ENCODE results near the gene THRSP.

Gene THRSP

DNA sequence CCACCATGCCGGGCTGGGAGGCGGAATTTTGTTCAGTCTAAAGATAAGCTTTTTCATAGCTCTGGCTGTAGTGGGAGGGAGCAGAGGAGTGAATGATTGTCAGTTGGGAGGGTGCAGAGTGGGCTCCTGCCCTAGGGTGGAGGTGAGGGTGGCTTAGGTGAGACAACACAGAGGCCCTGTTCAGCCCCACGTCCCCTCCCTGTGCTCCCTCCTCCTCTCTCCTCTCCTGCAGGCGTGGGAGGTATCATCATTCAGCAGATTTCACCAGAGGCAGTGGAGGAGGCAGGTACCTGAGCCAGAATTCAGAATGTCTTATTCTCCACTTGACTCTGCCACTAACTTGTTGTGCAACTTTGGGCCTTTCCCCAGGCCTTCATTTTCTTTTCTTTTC lies 1.7 kb upstream of the THRSP start:
- Histone ChIP-seq H3K4me3 (ENCODE audit: control insufficient read depth in 1 of 7, extremely low read depth in 1 of 7, insufficient read depth in 4 of 7, low read depth in 2 of 7, low read length in 6 of 7) (no peak overlapping the region), H3K27ac (ENCODE audit: insufficient read depth in 1 of 2, low read depth in 1 of 2, low read length in 2 of 2, poor library complexity in 1 of 2, severe bottlenecking in 2 of 2) (no peak overlapping the region), H3K4me1 (ENCODE audit: control extremely low read depth in 1 of 4, control insufficient read depth in 4 of 4, insufficient read depth in 4 of 4, low read length in 3 of 4) (peaks cover 0 to 4% (median 0%) of the 10 kb centered on the region in 4 experiments), H3K27me3 (replicated peaks in 2 of 5; ENCODE audit: control insufficient read depth in 4 of 5, insufficient read depth in 5 of 5, low read length in 4 of 5) (no peaks in the 10 kb centered on the region), H3K36me3 (ENCODE audit: control insufficient read depth in 4 of 4, insufficient read depth in 4 of 4, low read length in 3 of 4) (no peaks in the 10 kb centered on the region), H3K9me3 (ENCODE audit: control extremely low read depth in 1 of 5, control insufficient read depth in 4 of 5, insufficient read depth in 2 of 5, low read depth in 1 of 5, low read length in 4 of 5) (no peaks in the 10 kb centered on the region)
- DNase-seq: no peak
- POLR2A ChIA-PET: no interaction called here
- CTCF ChIA-PET: interaction anchor here (1.9 kb wide), 1 partner anchor 11 kb away, joined by 4 read pairs; no protein-coding TSS in a partner anchor
- WGBS (ENCODE audit: insufficient coverage): 100% methylated on average over 2 of the region's 4 CpGs

GRCh38 chr11:78062671-78063070 lies 990 bp upstream of the THRSP start:
- H3K36me3 ChIP-seq (ENCODE audit: control insufficient read depth in 4 of 4, insufficient read depth in 4 of 4, low read length in 3 of 4): peaks cover 0 to 5% (median 2%) of the 10 kb centered on the region in 4 experiments
- no peak overlapping the region for H3K4me3 ChIP-seq (ENCODE audit: control insufficient read depth in 1 of 7, extremely low read depth in 1 of 7, insufficient read depth in 4 of 7, low read depth in 2 of 7, low read length in 6 of 7)
- no peak overlapping the region for H3K27ac ChIP-seq (ENCODE audit: insufficient read depth in 1 of 2, low read depth in 1 of 2, low read length in 2 of 2, poor library complexity in 1 of 2, severe bottlenecking in 2 of 2)
- H3K9me3 ChIP-seq (ENCODE audit: control extremely low read depth in 1 of 5, control insufficient read depth in 4 of 5, insufficient read depth in 2 of 5, low read depth in 1 of 5, low read length in 4 of 5): no peaks in the 10 kb centered on the region
- DNase-seq: no peak
- peaks cover 0 to 4% (median 0%) of the 10 kb centered on the region in 4 experiments for H3K4me1 ChIP-seq (ENCODE audit: control extremely low read depth in 1 of 4, control insufficient read depth in 4 of 4, insufficient read depth in 4 of 4, low read length in 3 of 4)
- no peaks in the 10 kb centered on the region for H3K27me3 ChIP-seq (replicated peaks in 2 of 5; ENCODE audit: control insufficient read depth in 4 of 5, insufficient read depth in 5 of 5, low read length in 4 of 5)
- ChIA-PET CTCF (interaction anchor here (0.6 to 1.9 kb wide), 3 partner anchors 11 to 28 kb away, joined by 3 to 4 read pairs (median 4); no protein-coding TSS in a partner anchor), POLR2A (no interaction called here)
- no CpG with 5 or more reads among the region's 2 CpGs for WGBS (ENCODE audit: insufficient coverage)

- H3K4me3 ChIP-seq (ENCODE audit: control insufficient read depth in 1 of 7, extremely low read depth in 1 of 7, insufficient read depth in 4 of 7, low read depth in 2 of 7, low read length in 6 of 7): no peak overlapping the region
- H3K9me3 ChIP-seq (ENCODE audit: control extremely low read depth in 1 of 5, control insufficient read depth in 4 of 5, insufficient read depth in 2 of 5, low read depth in 1 of 5, low read length in 4 of 5): no peaks in the 10 kb centered on the region
- H3K27me3 ChIP-seq (replicated peaks in 2 of 5; ENCODE audit: control insufficient read depth in 4 of 5, insufficient read depth in 5 of 5, low read length in 4 of 5): no peaks in the 10 kb centered on the region
- H3K27ac ChIP-seq (ENCODE audit: insufficient read depth in 1 of 2, low read depth in 1 of 2, low read length in 2 of 2, poor library complexity in 1 of 2, severe bottlenecking in 2 of 2): no peak overlapping the region
- peaks cover 0 to 4% (median 0%) of the 10 kb centered on the region in 4 experiments for H3K4me1 ChIP-seq (ENCODE audit: control extremely low read depth in 1 of 4, control insufficient read depth in 4 of 4, insufficient read depth in 4 of 4, low read length in 3 of 4)
- 100% methylated on average over 1 of the region's 2 CpGs for WGBS (ENCODE audit: insufficient coverage)
- H3K36me3 ChIP-seq (ENCODE audit: control insufficient read depth in 4 of 4, insufficient read depth in 4 of 4, low read length in 3 of 4): peaks cover 2 to 24% (median 13%) of the 10 kb centered on the region in 4 experiments
- ChIA-PET POLR2A (interaction anchor here (0.5 kb wide), 1 partner anchor 9 kb away, joined by 6 read pairs; no protein-coding TSS in a partner anchor), CTCF (interaction anchor here (1.2 kb wide), 1 partner anchor 17 kb away, joined by 5 read pairs; no protein-coding TSS in a partner anchor)
- DNase-seq: no peak
Observed at GRCh38 chr11:78065203-78065602, 1.5 kb downstream of the THRSP start.

- no CpG with 5 or more reads among the region's 2 CpGs for WGBS (ENCODE audit: insufficient coverage)
Observed at GRCh38 chr11:78066471-78066870, 2.8 kb downstream of the THRSP start.

DNA sequence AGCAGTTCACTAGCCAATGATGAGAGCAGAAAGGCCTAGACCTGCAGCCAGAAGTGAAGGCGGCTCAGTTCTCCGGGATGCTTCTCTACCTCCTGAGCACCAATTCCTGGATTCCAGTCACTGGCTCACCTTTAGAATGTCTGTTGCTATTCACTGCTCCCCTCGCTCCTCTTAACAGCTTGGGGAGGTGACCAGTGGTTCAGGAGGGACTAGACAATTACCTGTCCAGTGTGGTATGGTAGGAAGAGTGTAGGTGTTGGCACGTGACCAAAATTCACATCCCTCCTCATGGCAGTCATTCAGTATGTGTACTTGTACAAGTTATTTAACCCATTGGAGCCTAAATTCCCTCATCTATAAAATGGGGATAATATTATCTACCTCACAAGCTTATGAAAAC lies 4.0 kb downstream of the THRSP start:
- 58% methylated on average over 2 of the region's 4 CpGs for WGBS (ENCODE audit: insufficient coverage)
- ChIA-PET CTCF (interaction anchor here (1.2 kb wide), 1 partner anchor 10 kb away, joined by 3 read pairs; no protein-coding TSS in a partner anchor), POLR2A (no interaction called here)
- no peak for DNase-seq
- peaks cover 14 to 48% (median 29%) of the 10 kb centered on the region in 4 experiments for H3K36me3 ChIP-seq (ENCODE audit: control insufficient read depth in 4 of 4, insufficient read depth in 4 of 4, low read length in 3 of 4)
- no peaks in the 10 kb centered on the region for H3K9me3 ChIP-seq (ENCODE audit: control extremely low read depth in 1 of 5, control insufficient read depth in 4 of 5, insufficient read depth in 2 of 5, low read depth in 1 of 5, low read length in 4 of 5)
- no peak overlapping the region for H3K4me3 ChIP-seq (ENCODE audit: control insufficient read depth in 1 of 7, extremely low read depth in 1 of 7, insufficient read depth in 4 of 7, low read depth in 2 of 7, low read length in 6 of 7)
- no peaks in the 10 kb centered on the region for H3K4me1 ChIP-seq (ENCODE audit: control extremely low read depth in 1 of 4, control insufficient read depth in 4 of 4, insufficient read depth in 4 of 4, low read length in 3 of 4)
- no peak overlapping the region for H3K27ac ChIP-seq (ENCODE audit: insufficient read depth in 1 of 2, low read depth in 1 of 2, low read length in 2 of 2, poor library complexity in 1 of 2, severe bottlenecking in 2 of 2)
- H3K27me3 ChIP-seq (replicated peaks in 2 of 5; ENCODE audit: control insufficient read depth in 4 of 5, insufficient read depth in 5 of 5, low read length in 4 of 5): no peaks in the 10 kb centered on the region

More at GRCh38 chr11:78066471-78066870, 2.8 kb downstream of the THRSP start:
- Histone ChIP-seq H3K9me3 (ENCODE audit: control extremely low read depth in 1 of 5, control insufficient read depth in 4 of 5, insufficient read depth in 2 of 5, low read depth in 1 of 5, low read length in 4 of 5) (no peaks in the 10 kb centered on the region), H3K4me3 (ENCODE audit: control insufficient read depth in 1 of 7, extremely low read depth in 1 of 7, insufficient read depth in 4 of 7, low read depth in 2 of 7, low read length in 6 of 7) (no peak overlapping the region), H3K27ac (ENCODE audit: insufficient read depth in 1 of 2, low read depth in 1 of 2, low read length in 2 of 2, poor library complexity in 1 of 2, severe bottlenecking in 2 of 2) (no peak overlapping the region), H3K36me3 (ENCODE audit: control insufficient read depth in 4 of 4, insufficient read depth in 4 of 4, low read length in 3 of 4) (peaks cover 6 to 36% (median 20%) of the 10 kb centered on the region in 4 experiments), H3K27me3 (replicated peaks in 2 of 5; ENCODE audit: control insufficient read depth in 4 of 5, insufficient read depth in 5 of 5, low read length in 4 of 5) (no peaks in the 10 kb centered on the region), H3K4me1 (ENCODE audit: control extremely low read depth in 1 of 4, control insufficient read depth in 4 of 4, insufficient read depth in 4 of 4, low read length in 3 of 4) (no peaks in the 10 kb centered on the region)
- CTCF ChIA-PET: interaction anchor here (1.5 kb wide), 1 partner anchor 21 kb away, joined by 3 read pairs; no protein-coding TSS in a partner anchor
- no peak for DNase-seq
- POLR2A ChIA-PET: no interaction called here

DNA sequence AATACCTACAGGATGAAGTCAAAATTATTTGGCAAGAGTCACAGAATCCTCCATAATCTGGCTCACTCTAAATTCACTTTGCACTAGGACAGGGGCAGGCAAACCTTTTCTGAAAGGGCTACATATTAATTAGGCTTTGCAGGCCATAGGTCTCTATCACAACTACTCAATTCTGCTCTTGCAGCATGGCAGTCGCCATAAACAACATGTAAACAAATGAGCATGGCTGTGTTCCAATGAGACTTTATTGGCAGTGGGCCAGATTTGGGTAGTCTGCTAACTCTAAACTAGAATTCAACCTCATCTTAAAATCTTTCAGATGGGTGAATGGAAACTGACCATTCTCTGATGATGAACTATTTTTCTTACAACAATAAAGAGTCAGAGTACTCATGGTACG lies 5.8 kb downstream of the THRSP start:
- Histone ChIP-seq H3K36me3 (ENCODE audit: control insufficient read depth in 4 of 4, insufficient read depth in 4 of 4, low read length in 3 of 4) (peaks cover 14 to 50% (median 32%) of the 10 kb centered on the region in 4 experiments), H3K4me1 (ENCODE audit: control extremely low read depth in 1 of 4, control insufficient read depth in 4 of 4, insufficient read depth in 4 of 4, low read length in 3 of 4) (no peaks in the 10 kb centered on the region), H3K9me3 (ENCODE audit: control extremely low read depth in 1 of 5, control insufficient read depth in 4 of 5, insufficient read depth in 2 of 5, low read depth in 1 of 5, low read length in 4 of 5) (no peaks in the 10 kb centered on the region), H3K27ac (ENCODE audit: insufficient read depth in 1 of 2, low read depth in 1 of 2, low read length in 2 of 2, poor library complexity in 1 of 2, severe bottlenecking in 2 of 2) (no peak overlapping the region), H3K27me3 (replicated peaks in 2 of 5; ENCODE audit: control insufficient read depth in 4 of 5, insufficient read depth in 5 of 5, low read length in 4 of 5) (no peaks in the 10 kb centered on the region), H3K4me3 (ENCODE audit: control insufficient read depth in 1 of 7, extremely low read depth in 1 of 7, insufficient read depth in 4 of 7, low read depth in 2 of 7, low read length in 6 of 7) (no peak overlapping the region)
- ChIA-PET POLR2A (no interaction called here), CTCF (no interaction called here)
- WGBS (ENCODE audit: insufficient coverage): 92% methylated on average over 2 of the region's 2 CpGs
- no peak for DNase-seq

DNA sequence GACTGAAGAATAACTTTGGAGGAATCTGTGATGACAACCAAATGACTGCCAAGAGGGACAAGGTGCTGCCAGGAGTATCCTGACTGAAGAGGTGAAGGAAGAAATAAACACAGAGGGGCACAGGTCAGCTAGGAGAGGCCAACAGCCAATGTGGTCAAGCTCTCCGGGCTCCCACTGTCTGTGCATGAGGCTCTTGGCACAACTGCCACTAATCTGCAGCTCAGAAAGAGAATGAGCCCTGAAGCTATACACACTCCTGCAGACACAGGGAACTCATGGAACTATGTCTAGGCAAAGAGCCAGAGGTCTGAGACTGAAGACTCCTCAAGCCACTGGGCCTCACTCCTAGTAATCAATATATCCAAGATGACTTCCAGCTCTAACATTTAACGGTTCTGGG lies 7.0 kb downstream of the THRSP start:
- ChIA-PET CTCF (no interaction called here), POLR2A (no interaction called here)
- H3K27me3 ChIP-seq (replicated peaks in 2 of 5; ENCODE audit: control insufficient read depth in 4 of 5, insufficient read depth in 5 of 5, low read length in 4 of 5): no peaks in the 10 kb centered on the region
- peaks cover 18 to 50% (median 33%) of the 10 kb centered on the region in 4 experiments for H3K36me3 ChIP-seq (ENCODE audit: control insufficient read depth in 4 of 4, insufficient read depth in 4 of 4, low read length in 3 of 4)
- no peaks in the 10 kb centered on the region for H3K9me3 ChIP-seq (ENCODE audit: control extremely low read depth in 1 of 5, control insufficient read depth in 4 of 5, insufficient read depth in 2 of 5, low read depth in 1 of 5, low read length in 4 of 5)
- 100% methylated on average over 1 of the region's 2 CpGs for WGBS (ENCODE audit: insufficient coverage)
- H3K4me1 ChIP-seq (ENCODE audit: control extremely low read depth in 1 of 4, control insufficient read depth in 4 of 4, insufficient read depth in 4 of 4, low read length in 3 of 4): no peaks in the 10 kb centered on the region
- H3K27ac ChIP-seq (ENCODE audit: insufficient read depth in 1 of 2, low read depth in 1 of 2, low read length in 2 of 2, poor library complexity in 1 of 2, severe bottlenecking in 2 of 2): no peak overlapping the region
- no peak overlapping the region for H3K4me3 ChIP-seq (ENCODE audit: control insufficient read depth in 1 of 7, extremely low read depth in 1 of 7, insufficient read depth in 4 of 7, low read depth in 2 of 7, low read length in 6 of 7)
- no peak for DNase-seq

Data from common myeloid progenitor, CD34-positive (primary cell).